Ishikawa (cell line): ENCODE results near the gene SMIM35.

Experiments
- CEBPB ChIP-seq: IDR thresholded peaks from 2 replicates; pipeline ENCODE4 v1.6.1; 2012
- CREB1 ChIP-seq: IDR thresholded peaks from 2 replicates; pipeline ENCODE4 v1.6.1; 2012; ENCODE audit warnings: low read depth
- EGR1 ChIP-seq: IDR thresholded peaks from 2 replicates; pipeline ENCODE4 v1.6.1; 2012
- EP300 ChIP-seq: IDR thresholded peaks from 2 replicates; pipeline ENCODE4 v1.6.1; 2012; ENCODE audit warnings: borderline replicate concordance
- FOXM1 ChIP-seq: IDR thresholded peaks from 2 replicates; pipeline ENCODE4 v1.6.1; 2012; ENCODE audit warnings: low read depth, borderline replicate concordance
- MAX ChIP-seq: IDR thresholded peaks from 2 replicates; pipeline ENCODE4 v1.6.1; 2012
- NFIC ChIP-seq: IDR thresholded peaks from 2 replicates; pipeline ENCODE4 v1.6.1; 2012
- RAD21 ChIP-seq: IDR thresholded peaks from 2 replicates; pipeline ENCODE4 v1.6.1; 2012; ENCODE audit warnings: low read depth
- TAF1 ChIP-seq: IDR thresholded peaks from 2 replicates; pipeline ENCODE4 v1.6.1; 2012; ENCODE audit warnings: low read depth, mild to moderate bottlenecking
- TCF12 ChIP-seq: IDR thresholded peaks from 2 replicates; pipeline ENCODE4 v1.6.1; 2012; ENCODE audit warnings: low read depth
- TEAD4 ChIP-seq: IDR thresholded peaks from 2 replicates; pipeline ENCODE4 v1.6.1; 2012
- USF1 ChIP-seq: IDR thresholded peaks from 2 replicates; pipeline ENCODE4 v1.6.1; 2012
- YY1 ChIP-seq: IDR thresholded peaks from 2 replicates; pipeline ENCODE4 v1.6.1; 2012; ENCODE audit warnings: low read depth
- ZBTB7A ChIP-seq: IDR thresholded peaks from 2 replicates; pipeline ENCODE4 v1.6.1; 2012; ENCODE audit warnings: low read depth
- TF ChIP-seq, protein P1 (sequence below): IDR thresholded peaks from 2 replicates; pipeline ENCODE4 v1.6.1; 2012; ENCODE audit warnings: low read depth, mild to moderate bottlenecking

The SMIM35 gene

GRCh38 chr11:118057251-118058145 is 29.3 kb downstream of the SMIM35 start:
- TF ChIP-seq, protein P1, sequence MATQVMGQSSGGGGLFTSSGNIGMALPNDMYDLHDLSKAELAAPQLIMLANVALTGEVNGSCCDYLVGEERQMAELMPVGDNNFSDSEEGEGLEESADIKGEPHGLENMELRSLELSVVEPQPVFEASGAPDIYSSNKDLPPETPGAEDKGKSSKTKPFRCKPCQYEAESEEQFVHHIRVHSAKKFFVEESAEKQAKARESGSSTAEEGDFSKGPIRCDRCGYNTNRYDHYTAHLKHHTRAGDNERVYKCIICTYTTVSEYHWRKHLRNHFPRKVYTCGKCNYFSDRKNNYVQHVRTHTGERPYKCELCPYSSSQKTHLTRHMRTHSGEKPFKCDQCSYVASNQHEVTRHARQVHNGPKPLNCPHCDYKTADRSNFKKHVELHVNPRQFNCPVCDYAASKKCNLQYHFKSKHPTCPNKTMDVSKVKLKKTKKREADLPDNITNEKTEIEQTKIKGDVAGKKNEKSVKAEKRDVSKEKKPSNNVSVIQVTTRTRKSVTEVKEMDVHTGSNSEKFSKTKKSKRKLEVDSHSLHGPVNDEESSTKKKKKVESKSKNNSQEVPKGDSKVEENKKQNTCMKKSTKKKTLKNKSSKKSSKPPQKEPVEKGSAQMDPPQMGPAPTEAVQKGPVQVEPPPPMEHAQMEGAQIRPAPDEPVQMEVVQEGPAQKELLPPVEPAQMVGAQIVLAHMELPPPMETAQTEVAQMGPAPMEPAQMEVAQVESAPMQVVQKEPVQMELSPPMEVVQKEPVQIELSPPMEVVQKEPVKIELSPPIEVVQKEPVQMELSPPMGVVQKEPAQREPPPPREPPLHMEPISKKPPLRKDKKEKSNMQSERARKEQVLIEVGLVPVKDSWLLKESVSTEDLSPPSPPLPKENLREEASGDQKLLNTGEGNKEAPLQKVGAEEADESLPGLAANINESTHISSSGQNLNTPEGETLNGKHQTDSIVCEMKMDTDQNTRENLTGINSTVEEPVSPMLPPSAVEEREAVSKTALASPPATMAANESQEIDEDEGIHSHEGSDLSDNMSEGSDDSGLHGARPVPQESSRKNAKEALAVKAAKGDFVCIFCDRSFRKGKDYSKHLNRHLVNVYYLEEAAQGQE: no peak
- TF ChIP-seq MAX: no peak
- no peak for TF ChIP-seq TAF1
- TF ChIP-seq USF1: no peak
- no peak for TF ChIP-seq NFIC
- no peak for TF ChIP-seq EP300
- TF ChIP-seq EGR1: no peak

DNA sequence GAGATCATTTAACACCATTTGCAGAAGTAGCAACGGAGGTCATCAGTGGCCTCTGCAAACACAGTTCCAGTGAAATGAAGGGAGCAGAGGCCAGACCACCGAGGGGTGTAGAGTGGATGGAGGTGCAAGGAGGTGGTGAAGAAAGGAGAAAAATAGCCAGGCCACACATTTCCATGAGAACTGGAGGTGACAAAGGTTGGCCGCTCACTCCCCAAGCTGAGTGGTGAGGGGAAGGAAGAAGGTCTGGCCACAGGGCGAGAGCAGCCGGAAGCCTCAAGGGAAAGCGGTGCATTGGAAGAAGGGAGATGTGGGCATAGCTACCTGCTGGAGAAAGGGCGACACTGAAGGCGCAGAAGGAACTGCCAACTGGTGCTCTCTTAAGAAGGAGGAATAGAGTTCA is 30.0 kb downstream of the SMIM35 start:
- TF ChIP-seq MAX: no peak

GRCh38 chr11:118055966-118056365 is 30.8 kb downstream of the SMIM35 start:
- TF ChIP-seq, protein P1: no peak
- no peak for TF ChIP-seq CEBPB
- TF ChIP-seq MAX: no peak
- TF ChIP-seq YY1: no peak
- TF ChIP-seq RAD21: no peak
- TF ChIP-seq NFIC: no peak
- TF ChIP-seq CREB1: no peak
- TF ChIP-seq TCF12: no peak
- TF ChIP-seq ZBTB7A: no peak
- TF ChIP-seq EGR1: no peak
- TF ChIP-seq USF1: no peak
- TF ChIP-seq TEAD4: no peak
- TF ChIP-seq TAF1: no peak
- no peak for TF ChIP-seq EP300
- no peak for TF ChIP-seq FOXM1

DNA sequence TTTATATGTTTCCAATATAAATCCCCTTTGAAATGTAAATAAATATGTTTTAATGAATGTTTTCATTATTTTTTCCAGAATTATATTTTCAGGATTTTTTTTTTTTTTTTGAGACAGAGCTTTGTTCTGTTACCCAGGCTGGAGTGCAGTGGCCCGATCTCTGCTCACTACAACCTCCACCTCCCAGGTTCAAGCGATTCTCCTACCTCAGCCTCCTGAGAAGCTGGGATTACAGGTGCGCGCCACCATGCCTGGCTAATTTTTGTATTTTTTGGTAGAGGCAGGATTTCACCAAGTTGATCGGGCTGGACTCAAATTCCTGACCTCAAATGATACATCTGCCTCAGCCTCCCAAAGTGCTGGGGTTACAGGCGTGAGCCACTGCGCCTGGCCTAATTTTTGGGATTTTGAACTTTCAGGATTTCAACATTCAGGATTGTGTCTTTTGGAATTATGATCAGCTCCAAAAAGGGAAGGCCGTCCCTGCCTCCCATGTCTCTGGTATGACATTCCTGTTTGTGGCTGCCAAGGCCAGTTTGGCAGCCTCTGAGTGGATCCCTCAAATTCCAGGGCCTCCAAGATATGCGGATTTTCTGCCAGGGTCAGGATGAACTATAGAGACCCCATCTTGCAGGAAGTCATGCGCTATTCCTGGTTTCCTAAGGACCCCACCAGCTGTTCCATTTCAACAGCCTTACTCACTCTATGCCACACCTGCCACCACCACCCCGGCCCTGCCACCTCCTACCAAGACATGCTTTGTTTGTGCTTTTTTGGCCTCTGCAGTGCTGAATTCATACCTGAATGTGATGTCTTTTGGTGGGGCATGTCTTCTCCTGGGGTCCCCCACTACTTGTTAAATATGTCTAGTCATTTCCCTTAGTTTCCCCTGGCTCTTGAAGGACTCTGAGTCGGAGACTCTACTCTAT is 31.8 kb downstream of the SMIM35 start:
- TF ChIP-seq, protein P1: no peak
- TF ChIP-seq CEBPB: no peak
- no peak for TF ChIP-seq FOXM1
- TF ChIP-seq RAD21: no peak
- TF ChIP-seq EGR1: no peak
- TF ChIP-seq USF1: no peak
- TF ChIP-seq EP300: no peak
- TF ChIP-seq NFIC: no peak
- TF ChIP-seq ZBTB7A: no peak
- no peak for TF ChIP-seq TAF1
- TF ChIP-seq YY1: no peak
- no peak for TF ChIP-seq TEAD4
